ENCODE data around the gene MARS2. TPM values are rescaled to one million over a fixed set of nuclear protein-coding genes. Genes with fewer than 3 reads are reported as not detected.
"Not testable (repeated sequence)": the region's sequence is repeated elsewhere in the genome, so short reads cannot be mapped to it uniquely, and the experiment has no call there.

MARS2 gene
- total RNA-seq, 1 donor from 2014 or later, result 11.9 TPM

- no peaks in the 10 kb centered on the region for H3K36me3 ChIP-seq (ENCODE audit: control insufficient read depth, insufficient read depth, low read length)
- TF ChIP-seq CTCF (IDR thresholded peaks at IDR 0.05; ENCODE audit: insufficient read depth, low read length, poor library complexity, severe bottlenecking), result no peak
- H3K4me3 ChIP-seq (ENCODE audit: low read depth, low read length), result no peak overlapping the region
- no peaks in the 10 kb centered on the region for H3K27me3 ChIP-seq (ENCODE audit: control insufficient read depth, insufficient read depth, low read length)
- no peak for DNase-seq (ENCODE audit: low read depth)
These were observed 29.4 kb upstream of the MARS2 start for GRCh38 chr2:197675711-197676188.

DNA sequence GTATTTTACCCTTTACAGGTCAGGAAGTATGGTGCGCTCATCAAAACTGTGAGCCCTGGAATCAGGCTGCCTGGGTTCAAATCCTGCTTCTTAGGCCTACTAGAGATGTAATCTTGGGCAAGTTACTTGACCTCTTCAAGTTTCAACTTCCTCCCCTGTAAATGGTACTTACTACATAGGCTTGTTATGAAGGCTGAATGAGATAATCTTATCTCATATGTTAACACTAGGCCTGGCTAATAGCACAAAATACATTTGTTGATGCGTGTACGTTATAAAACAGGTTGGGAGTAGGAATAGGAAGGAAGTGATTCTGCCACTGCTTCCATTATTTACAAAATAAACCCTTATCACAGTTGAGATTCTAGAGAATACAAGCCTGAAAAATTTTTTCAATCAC is 28.1 kb upstream of the MARS2 start:
- no peak overlapping the region for H3K4me3 ChIP-seq (ENCODE audit: low read depth, low read length)
- no peak for TF ChIP-seq CTCF (IDR thresholded peaks at IDR 0.05; ENCODE audit: insufficient read depth, low read length, poor library complexity, severe bottlenecking)
- H3K27me3 ChIP-seq (ENCODE audit: control insufficient read depth, insufficient read depth, low read length), result no peaks in the 10 kb centered on the region
- no peak for DNase-seq (ENCODE audit: low read depth)
- H3K36me3 ChIP-seq (ENCODE audit: control insufficient read depth, insufficient read depth, low read length), result no peaks in the 10 kb centered on the region

GRCh38 chr2:197677483-197677882 is 27.7 kb upstream of the MARS2 start:
- DNase-seq (ENCODE audit: low read depth), result no peak
- Histone ChIP-seq H3K4me3 (ENCODE audit: low read depth, low read length) (no peak overlapping the region), H3K27me3 (ENCODE audit: control insufficient read depth, insufficient read depth, low read length) (no peaks in the 10 kb centered on the region), H3K36me3 (ENCODE audit: control insufficient read depth, insufficient read depth, low read length) (no peaks in the 10 kb centered on the region)
- TF ChIP-seq CTCF (IDR thresholded peaks at IDR 0.05; ENCODE audit: insufficient read depth, low read length, poor library complexity, severe bottlenecking), result no peak

DNA sequence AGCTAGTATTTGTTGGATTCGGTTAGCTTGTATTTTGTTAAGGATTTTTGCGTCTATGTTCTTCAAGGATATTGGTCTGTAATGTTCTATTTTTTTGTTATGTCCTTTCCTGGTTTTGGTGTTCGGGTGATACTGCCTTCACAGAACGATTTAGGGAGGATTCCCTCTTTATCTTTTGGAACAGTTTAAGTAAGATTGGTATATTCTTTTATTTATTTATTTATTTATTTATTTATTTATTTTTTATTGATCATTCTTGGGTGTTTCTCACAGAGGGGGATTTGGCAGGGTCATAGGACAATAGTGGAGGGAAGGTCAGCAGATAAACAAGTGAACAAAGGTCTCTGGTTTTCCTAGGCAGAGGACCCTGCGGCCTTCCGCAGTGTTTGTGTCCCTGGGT is 10.0 kb upstream of the MARS2 start:
- not testable (repeated sequence) for H3K4me3 ChIP-seq (ENCODE audit: low read depth, low read length); H3K27me3 ChIP-seq (ENCODE audit: control insufficient read depth, insufficient read depth, low read length); H3K36me3 ChIP-seq (ENCODE audit: control insufficient read depth, insufficient read depth, low read length); DNase-seq (ENCODE audit: low read depth)

- DNase-seq (ENCODE audit: low read depth); H3K27me3 ChIP-seq (ENCODE audit: control insufficient read depth, insufficient read depth, low read length); H3K4me3 ChIP-seq (ENCODE audit: low read depth, low read length); H3K36me3 ChIP-seq (ENCODE audit: control insufficient read depth, insufficient read depth, low read length): not testable (repeated sequence)
These were observed 9.2 kb upstream of the MARS2 start for GRCh38 chr2:197695971-197696370.

- not testable (repeated sequence) for H3K4me3 ChIP-seq (ENCODE audit: low read depth, low read length); DNase-seq (ENCODE audit: low read depth); H3K27me3 ChIP-seq (ENCODE audit: control insufficient read depth, insufficient read depth, low read length); H3K36me3 ChIP-seq (ENCODE audit: control insufficient read depth, insufficient read depth, low read length)
These were observed 8.6 kb upstream of the MARS2 start for GRCh38 chr2:197696571-197696970.

- not testable (repeated sequence) for H3K36me3 ChIP-seq (ENCODE audit: control insufficient read depth, insufficient read depth, low read length); H3K4me3 ChIP-seq (ENCODE audit: low read depth, low read length); DNase-seq (ENCODE audit: low read depth); H3K27me3 ChIP-seq (ENCODE audit: control insufficient read depth, insufficient read depth, low read length)
These were observed 5.4 kb upstream of the MARS2 start for GRCh38 chr2:197699724-197700123.

- H3K4me3 ChIP-seq (ENCODE audit: low read depth, low read length), result no peak overlapping the region
- no peak for DNase-seq (ENCODE audit: low read depth)
- no peaks in the 10 kb centered on the region for H3K27me3 ChIP-seq (ENCODE audit: control insufficient read depth, insufficient read depth, low read length)
- no peak for TF ChIP-seq CTCF (IDR thresholded peaks at IDR 0.05; ENCODE audit: insufficient read depth, low read length, poor library complexity, severe bottlenecking)
- H3K36me3 ChIP-seq (ENCODE audit: control insufficient read depth, insufficient read depth, low read length), result no peaks in the 10 kb centered on the region
These were observed 4.2 kb upstream of the MARS2 start for GRCh38 chr2:197700960-197701359.
